H7 (cell line): Measurements from ENCODE around the gene TNFSF12. TPM values are rescaled to one million over a fixed set of nuclear protein-coding genes. Genes with fewer than 3 reads are reported as not detected.

Source experiments
- DNase-seq: peaks from one replicate; pipeline ENCODE4 v3.0.0; 2012
- H3K27me3 ChIP-seq: 2 replicates; pipeline ENCODE4 v1.6.0; 2011; ENCODE audit warnings: mild to moderate bottlenecking, low read length; ENCODE audit not compliant: control insufficient read depth, insufficient read depth
- H3K36me3 ChIP-seq: replicated peaks from 2 replicates; pipeline ENCODE4 v1.5.1; 2011; ENCODE audit warnings: low read length; ENCODE audit not compliant: control insufficient read depth, insufficient read depth
- H3K4me3 ChIP-seq: 2 replicates; pipeline ENCODE4 v1.5.1; 2011; ENCODE audit warnings: low read depth, mild to moderate bottlenecking, control low read depth, low read length, moderate library complexity; ENCODE audit not compliant: insufficient read depth
- total RNA-seq: library from RNA; depleted of rRNA; stranded (reverse); fragments of >200 nt; shearing (Covaris generic); gene quantifications from 2 replicates; pipeline ENCODE4 v1.2.3, GENCODE V29; 2014; rRNA removed

The TNFSF12 gene, protein sequence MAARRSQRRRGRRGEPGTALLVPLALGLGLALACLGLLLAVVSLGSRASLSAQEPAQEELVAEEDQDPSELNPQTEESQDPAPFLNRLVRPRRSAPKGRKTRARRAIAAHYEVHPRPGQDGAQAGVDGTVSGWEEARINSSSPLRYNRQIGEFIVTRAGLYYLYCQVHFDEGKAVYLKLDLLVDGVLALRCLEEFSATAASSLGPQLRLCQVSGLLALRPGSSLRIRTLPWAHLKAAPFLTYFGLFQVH
- total RNA-seq: 6.2 and 9.6 TPM in 2 replicates

- peak within 1 kb of the TSS; percentile 71 for H3K4me3 ChIP-seq
- no peaks in the 10 kb centered on the region for H3K36me3 ChIP-seq
- DNase-seq: peak; percentile 92
- H3K27me3 ChIP-seq: peaks cover 7% of the 10 kb centered on the region; the same call in 1 of the 2 replicates
Observed at GRCh38 chr17:7548585-7549400, at the start of gene TNFSF12. TNFSF12 (plus strand) TSS chr17:7549058; CDS start chr17:7549154, 96 bp downstream.

GRCh38 chr17:7499161-7499560, 49.7 kb upstream of the TNFSF12 start:
- no peak for DNase-seq
- Histone ChIP-seq H3K4me3 (no peak overlapping the region), H3K36me3 (peaks cover 64% of the 10 kb centered on the region), H3K27me3 (no peaks in the 10 kb centered on the region)

DNA sequence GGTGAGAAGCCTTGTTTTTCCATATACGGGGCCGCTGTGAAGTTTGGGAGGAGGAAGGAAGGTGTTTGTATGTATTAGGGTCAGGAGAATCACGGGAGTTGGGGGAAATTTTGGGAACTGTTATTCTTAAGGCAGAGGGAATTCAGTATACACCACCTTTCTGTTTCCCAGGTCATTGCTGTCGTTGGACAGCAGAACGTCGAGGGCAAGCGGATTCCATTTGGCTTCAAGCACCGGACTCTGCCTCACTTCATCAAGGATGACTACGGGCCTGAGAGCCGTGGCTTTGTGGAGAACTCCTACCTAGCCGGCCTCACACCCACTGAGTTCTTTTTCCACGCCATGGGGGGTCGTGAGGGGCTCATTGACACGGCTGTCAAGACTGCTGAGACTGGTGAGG, 47.1 kb upstream of the TNFSF12 start:
- H3K4me3 ChIP-seq: no peak overlapping the region
- H3K36me3 ChIP-seq: peaks cover 66% of the 10 kb centered on the region
- no peaks in the 10 kb centered on the region for H3K27me3 ChIP-seq
- DNase-seq: no peak

GRCh38 chr17:7502171-7502847, 46.5 kb upstream of the TNFSF12 start:
- Histone ChIP-seq H3K4me3 (no peak overlapping the region), H3K27me3 (no peaks in the 10 kb centered on the region), H3K36me3 (peaks cover 64% of the 10 kb centered on the region)
- DNase-seq: no peak

DNA sequence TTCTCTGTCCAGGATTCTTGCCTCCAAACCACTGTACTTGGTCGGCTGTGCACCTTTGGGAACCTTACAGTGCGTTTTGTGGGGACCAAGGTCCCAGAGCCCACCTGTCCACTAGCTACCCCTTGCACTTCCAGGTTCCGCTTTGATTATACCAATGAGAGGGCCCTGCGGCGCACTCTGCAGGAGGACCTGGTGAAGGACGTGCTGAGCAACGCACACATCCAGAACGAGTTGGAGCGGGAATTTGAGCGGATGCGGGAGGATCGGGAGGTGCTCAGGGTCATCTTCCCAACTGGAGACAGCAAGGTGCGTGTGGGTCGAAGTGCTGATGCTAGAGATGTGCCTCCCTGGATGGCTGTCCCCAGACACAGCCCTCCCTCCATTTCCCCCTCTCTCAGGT, 45.9 kb upstream of the TNFSF12 start:
- Histone ChIP-seq H3K36me3 (peaks cover 58% of the 10 kb centered on the region), H3K27me3 (no peaks in the 10 kb centered on the region)
- DNase-seq: peak; percentile 72

GRCh38 chr17:7503521-7503920, 45.3 kb upstream of the TNFSF12 start:
- Histone ChIP-seq H3K36me3 (peaks cover 54% of the 10 kb centered on the region), H3K4me3 (no peak overlapping the region)

More for the DNA sequence above, 45.9 kb upstream of the TNFSF12 start:
- H3K4me3 ChIP-seq: no peak overlapping the region

GRCh38 chr17:7508145-7508544, 40.7 kb upstream of the TNFSF12 start:
- no peak for DNase-seq
- Histone ChIP-seq H3K36me3 (peaks cover 53% of the 10 kb centered on the region), H3K27me3 (no peaks in the 10 kb centered on the region), H3K4me3 (no peak overlapping the region)

More at GRCh38 chr17:7503521-7503920, 45.3 kb upstream of the TNFSF12 start:
- H3K27me3 ChIP-seq: no peaks in the 10 kb centered on the region
- no peak for DNase-seq

DNA sequence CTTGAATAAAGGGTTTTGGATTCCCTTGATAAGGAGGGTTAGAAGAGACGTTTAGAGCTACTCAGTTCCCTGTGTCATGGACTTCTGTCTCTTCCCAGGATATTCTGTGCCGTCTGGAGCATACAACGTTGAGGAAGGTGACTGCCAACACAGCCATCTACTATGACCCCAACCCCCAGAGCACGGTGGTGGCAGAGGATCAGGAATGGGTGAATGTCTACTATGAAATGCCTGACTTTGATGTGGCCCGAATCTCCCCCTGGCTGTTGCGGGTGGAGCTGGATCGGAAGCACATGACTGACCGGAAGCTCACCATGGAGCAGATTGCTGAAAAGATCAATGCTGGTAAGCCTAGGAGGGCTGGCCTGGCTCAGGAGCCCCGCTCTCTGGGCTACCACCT, 40.0 kb upstream of the TNFSF12 start:
- Histone ChIP-seq H3K27me3 (no peaks in the 10 kb centered on the region), H3K4me3 (no peak overlapping the region), H3K36me3 (peaks cover 51% of the 10 kb centered on the region)
- no peak for DNase-seq

GRCh38 chr17:7509937-7510336, 38.9 kb upstream of the TNFSF12 start:
- H3K36me3 ChIP-seq: peaks cover 53% of the 10 kb centered on the region
- no peaks in the 10 kb centered on the region for H3K27me3 ChIP-seq
- no peak for DNase-seq
- no peak overlapping the region for H3K4me3 ChIP-seq

DNA sequence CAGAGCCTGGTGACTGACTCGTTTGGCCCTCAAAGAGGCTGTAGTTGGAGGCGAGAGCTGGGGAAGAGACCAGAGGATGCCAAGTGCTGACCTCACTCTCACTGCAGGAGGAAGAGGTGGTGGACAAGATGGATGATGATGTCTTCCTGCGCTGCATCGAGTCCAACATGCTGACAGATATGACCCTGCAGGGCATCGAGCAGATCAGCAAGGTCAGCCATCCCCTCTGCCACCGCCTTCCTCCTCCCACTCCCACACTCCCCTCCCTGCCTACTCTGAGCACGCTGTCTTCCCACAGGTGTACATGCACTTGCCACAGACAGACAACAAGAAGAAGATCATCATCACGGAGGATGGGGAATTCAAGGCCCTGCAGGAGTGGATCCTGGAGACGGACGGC, 37.8 kb upstream of the TNFSF12 start:
- no peak for DNase-seq
- H3K36me3 ChIP-seq: peaks cover 50% of the 10 kb centered on the region
- H3K27me3 ChIP-seq: no peaks in the 10 kb centered on the region
- H3K4me3 ChIP-seq: no peak overlapping the region

DNA sequence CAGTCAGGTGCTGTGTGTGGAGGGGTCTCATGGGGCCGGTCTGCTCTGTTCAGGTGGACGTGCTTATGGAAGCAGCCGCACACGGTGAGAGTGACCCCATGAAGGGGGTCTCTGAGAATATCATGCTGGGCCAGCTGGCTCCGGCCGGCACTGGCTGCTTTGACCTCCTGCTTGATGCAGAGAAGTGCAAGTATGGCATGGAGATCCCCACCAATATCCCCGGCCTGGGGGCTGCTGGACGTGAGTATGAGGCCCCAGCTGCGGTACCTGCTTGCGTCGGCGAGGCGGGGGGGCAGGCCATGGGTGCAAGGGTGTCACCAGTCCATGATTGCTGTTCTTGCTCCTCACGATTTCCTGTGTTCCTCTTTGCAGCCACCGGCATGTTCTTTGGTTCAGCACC, 36.8 kb upstream of the TNFSF12 start:
- Histone ChIP-seq H3K36me3 (peaks cover 45% of the 10 kb centered on the region), H3K27me3 (no peaks in the 10 kb centered on the region), H3K4me3 (no peak overlapping the region)
- no peak for DNase-seq

- H3K27me3 ChIP-seq: no peaks in the 10 kb centered on the region
- peaks cover 45% of the 10 kb centered on the region for H3K36me3 ChIP-seq
- no peak for DNase-seq
- H3K4me3 ChIP-seq: no peak overlapping the region
Observed at GRCh38 chr17:7512824-7513540, 35.9 kb upstream of the TNFSF12 start.

- peak; percentile 49 for DNase-seq
- H3K27me3 ChIP-seq: no peaks in the 10 kb centered on the region
- H3K4me3 ChIP-seq: no peak overlapping the region
- peaks cover 41% of the 10 kb centered on the region for H3K36me3 ChIP-seq
Observed at GRCh38 chr17:7513850-7514419, 34.9 kb upstream of the TNFSF12 start.
